ENCODE results near the gene EIF4A3. TPM values are rescaled to one million over a fixed set of nuclear protein-coding genes. Genes with fewer than 3 reads are reported as not detected.

EIF4A3 gene
- polyA plus RNA-seq, 1 of the 3 experiments (the other 2 are of a cell fraction), result 335 TPM

- TF ChIP-seq SMC3 (IDR thresholded peaks at IDR 0.05; ENCODE audit: low read depth, low read length) (no peak), SIN3A (IDR thresholded peaks at IDR 0.05; ENCODE audit: borderline replicate concordance, low read depth, low read length) (no peak), TEAD4 (IDR thresholded peaks at IDR 0.05; ENCODE audit: borderline replicate concordance, insufficient read depth) (no peak), TAF1 (IDR thresholded peaks at IDR 0.05; ENCODE audit: borderline replicate concordance, low read depth, low read length) (no peak)
These were observed 17.8 kb downstream of the EIF4A3 start (continued) for GRCh38 chr17:80129006-80129565.

- no peak overlapping the region for H2AFZ ChIP-seq (ENCODE audit: low read depth)
- no peaks in the 10 kb centered on the region for H3K27me3 ChIP-seq (ENCODE audit: insufficient read depth)
- H3F3A ChIP-seq (replicated peaks; ENCODE audit: insufficient read depth), result peaks cover 3% of the 10 kb centered on the region
- no peak overlapping the region for H3K9ac ChIP-seq
- DNase-seq, result no peak
- ChIA-PET POLR2A (no interaction called here), CTCF (interaction anchor here (1.1 kb wide), 1 partner anchor 12 kb away, joined by 3 read pairs; no protein-coding TSS in a partner anchor)
- no peak for TF ChIP-seq POLR2AphosphoS5 (IDR thresholded peaks at IDR 0.05; ENCODE audit: low read depth, low read length)
- no peak for TF ChIP-seq SIN3A (IDR thresholded peaks at IDR 0.05; ENCODE audit: borderline replicate concordance, low read depth, low read length)
- no peak for TF ChIP-seq MEF2A (IDR thresholded peaks at IDR 0.05; ENCODE audit: borderline replicate concordance, low read depth)
- H3K4me1 ChIP-seq (ENCODE audit: control insufficient read depth in 1 of 2, insufficient read depth in 2 of 2, low read depth in 1 of 2, low read length in 1 of 2), result no peaks in the 10 kb centered on the region
- 62% methylated on average over 3 of the region's 3 CpGs for WGBS (ENCODE audit: low lambda C conversion rate)
- no peak overlapping the region for H3K27ac ChIP-seq (ENCODE audit: low read depth in 2 of 2, low read length in 1 of 2)
- peak overlapping the region; percentile 16; the same call in 1 of the 2 replicates for H3K4me2 ChIP-seq
- no peak overlapping the region for H3K4me3 ChIP-seq (ENCODE audit: low read depth in 2 of 2, low read length in 1 of 2)
- no peaks in the 10 kb centered on the region for H3K9me3 ChIP-seq
- no peaks in the 10 kb centered on the region for H3K9me2 ChIP-seq
- no peaks in the 10 kb centered on the region for H3K79me2 ChIP-seq (ENCODE audit: insufficient read depth)
- no peaks in the 10 kb centered on the region for H3K36me3 ChIP-seq (replicated peaks in 1 of 2; ENCODE audit: control insufficient read depth in 1 of 2, insufficient read depth in 2 of 2, low read length in 1 of 2)
- no peaks in the 10 kb centered on the region for H4K20me1 ChIP-seq (ENCODE audit: insufficient read depth)
These were observed 20.5 kb downstream of the EIF4A3 start for GRCh38 chr17:80126449-80126715.

- H2AFZ ChIP-seq (ENCODE audit: low read depth), result 0 out of 2 replicates have a peak overlapping the region, but pooled peaks have one; percentile 10
- 49% methylated on average over 14 of the region's 14 CpGs for WGBS (ENCODE audit: low lambda C conversion rate)
- no peak overlapping the region; a peak in 1 of 4 replicates for H3K27ac ChIP-seq (ENCODE audit: low read depth in 2 of 2, low read length in 1 of 2)
- CTCF ChIA-PET, result interaction anchor here (1.1 kb wide), 1 partner anchor 11 kb away, joined by 3 read pairs; no protein-coding TSS in a partner anchor
- no peak for DNase-seq
- H3K79me2 ChIP-seq (ENCODE audit: insufficient read depth), result no peaks in the 10 kb centered on the region
- no peaks in the 10 kb centered on the region for H3K9me3 ChIP-seq
- no peak overlapping the region for H3K4me3 ChIP-seq (ENCODE audit: low read depth in 2 of 2, low read length in 1 of 2)
- POLR2A ChIA-PET, result interaction anchor here (0.6 kb wide), 1 partner anchor 329 kb away, joined by 4 read pairs; no protein-coding TSS in a partner anchor
- H3K36me3 ChIP-seq (replicated peaks in 1 of 2; ENCODE audit: control insufficient read depth in 1 of 2, insufficient read depth in 2 of 2, low read length in 1 of 2), result no peaks in the 10 kb centered on the region
- H3K4me2 ChIP-seq, result peak overlapping the region; percentile 16; the same call in 1 of the 2 replicates
- H3K9ac ChIP-seq, result no peak overlapping the region
- no peaks in the 10 kb centered on the region for H4K20me1 ChIP-seq (ENCODE audit: insufficient read depth)
- no peaks in the 10 kb centered on the region for H3K9me2 ChIP-seq
- TF ChIP-seq TCF12 (IDR thresholded peaks at IDR 0.05) (no peak), SMC3 (IDR thresholded peaks at IDR 0.05; ENCODE audit: low read depth, low read length) (no peak), RFX5 (IDR thresholded peaks at IDR 0.05; ENCODE audit: low read length) (no peak), CTCF (IDR thresholded peaks at IDR 0.05) (no peak), POLR2AphosphoS5 (IDR thresholded peaks at IDR 0.05; ENCODE audit: low read depth, low read length) (no peak), MAX (IDR thresholded peaks at IDR 0.05; ENCODE audit: low read depth) (no peak), USF2 (IDR thresholded peaks at IDR 0.05; ENCODE audit: borderline replicate concordance, low read depth, low read length) (no peak), CHD2 (IDR thresholded peaks at IDR 0.05; ENCODE audit: low read length, partially characterized antibody) (no peak), ELF1 (IDR thresholded peaks at IDR 0.05) (no peak)
- no peaks in the 10 kb centered on the region for H3F3A ChIP-seq (replicated peaks; ENCODE audit: insufficient read depth)
- H3K27me3 ChIP-seq (ENCODE audit: insufficient read depth), result no peaks in the 10 kb centered on the region
- H3K4me1 ChIP-seq (ENCODE audit: control insufficient read depth in 1 of 2, insufficient read depth in 2 of 2, low read depth in 1 of 2, low read length in 1 of 2), result no peaks in the 10 kb centered on the region
These were observed 21.1 kb downstream of the EIF4A3 start for GRCh38 chr17:80125656-80126448.
